ENCODE results near the gene MPO. TPM values are rescaled to one million over a fixed set of nuclear protein-coding genes. Genes with fewer than 3 reads are reported as not detected.

Gene MPO
- total and polyA plus RNA-seq, 2 of the 8 experiments (the other 6 are each of a cell fraction or from before 2014, with no cell fraction given) = 0.06 to 0.74 TPM

DNA sequence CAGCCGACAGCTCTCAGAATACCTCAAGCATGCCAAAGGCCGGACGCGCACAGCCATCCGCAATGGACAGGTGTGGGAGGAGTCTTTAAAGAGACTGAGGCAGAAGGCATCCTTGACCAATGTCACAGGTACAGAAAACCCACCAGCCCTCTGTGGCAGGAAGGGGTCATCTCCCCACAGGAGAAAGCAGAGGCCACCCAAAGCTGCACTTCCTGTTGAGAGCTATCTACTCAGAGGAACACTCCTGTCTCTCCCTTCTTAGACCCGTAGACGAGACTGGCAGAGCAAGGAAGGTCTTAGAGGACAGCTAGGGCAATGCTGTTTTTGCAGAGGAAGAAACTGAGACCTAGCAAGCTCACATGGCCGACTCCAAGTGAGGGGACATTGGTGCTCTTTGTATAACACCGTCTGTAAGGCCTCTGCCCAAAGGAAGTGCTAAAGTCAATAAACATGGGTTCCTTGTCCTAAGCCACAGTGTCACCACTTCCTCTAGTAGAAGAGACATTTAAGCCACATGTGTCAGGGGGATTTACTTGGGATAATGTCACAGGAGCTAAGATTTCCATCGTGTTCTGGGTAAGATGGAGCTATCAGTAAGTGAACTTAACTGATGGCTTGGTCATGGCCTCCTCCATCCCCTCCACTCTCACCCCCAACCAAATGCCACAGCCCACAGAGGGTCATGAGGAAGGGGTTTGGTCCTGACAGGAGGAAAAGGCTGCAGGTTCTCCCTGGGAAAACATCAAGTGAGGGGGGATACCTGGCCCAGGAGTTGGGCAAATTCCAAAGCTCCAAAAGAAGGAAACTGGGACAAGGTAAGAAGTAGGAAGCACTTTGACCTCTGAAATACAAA lies 33.0 kb downstream of the MPO start (continued):
- TF ChIP-seq, protein P1, sequence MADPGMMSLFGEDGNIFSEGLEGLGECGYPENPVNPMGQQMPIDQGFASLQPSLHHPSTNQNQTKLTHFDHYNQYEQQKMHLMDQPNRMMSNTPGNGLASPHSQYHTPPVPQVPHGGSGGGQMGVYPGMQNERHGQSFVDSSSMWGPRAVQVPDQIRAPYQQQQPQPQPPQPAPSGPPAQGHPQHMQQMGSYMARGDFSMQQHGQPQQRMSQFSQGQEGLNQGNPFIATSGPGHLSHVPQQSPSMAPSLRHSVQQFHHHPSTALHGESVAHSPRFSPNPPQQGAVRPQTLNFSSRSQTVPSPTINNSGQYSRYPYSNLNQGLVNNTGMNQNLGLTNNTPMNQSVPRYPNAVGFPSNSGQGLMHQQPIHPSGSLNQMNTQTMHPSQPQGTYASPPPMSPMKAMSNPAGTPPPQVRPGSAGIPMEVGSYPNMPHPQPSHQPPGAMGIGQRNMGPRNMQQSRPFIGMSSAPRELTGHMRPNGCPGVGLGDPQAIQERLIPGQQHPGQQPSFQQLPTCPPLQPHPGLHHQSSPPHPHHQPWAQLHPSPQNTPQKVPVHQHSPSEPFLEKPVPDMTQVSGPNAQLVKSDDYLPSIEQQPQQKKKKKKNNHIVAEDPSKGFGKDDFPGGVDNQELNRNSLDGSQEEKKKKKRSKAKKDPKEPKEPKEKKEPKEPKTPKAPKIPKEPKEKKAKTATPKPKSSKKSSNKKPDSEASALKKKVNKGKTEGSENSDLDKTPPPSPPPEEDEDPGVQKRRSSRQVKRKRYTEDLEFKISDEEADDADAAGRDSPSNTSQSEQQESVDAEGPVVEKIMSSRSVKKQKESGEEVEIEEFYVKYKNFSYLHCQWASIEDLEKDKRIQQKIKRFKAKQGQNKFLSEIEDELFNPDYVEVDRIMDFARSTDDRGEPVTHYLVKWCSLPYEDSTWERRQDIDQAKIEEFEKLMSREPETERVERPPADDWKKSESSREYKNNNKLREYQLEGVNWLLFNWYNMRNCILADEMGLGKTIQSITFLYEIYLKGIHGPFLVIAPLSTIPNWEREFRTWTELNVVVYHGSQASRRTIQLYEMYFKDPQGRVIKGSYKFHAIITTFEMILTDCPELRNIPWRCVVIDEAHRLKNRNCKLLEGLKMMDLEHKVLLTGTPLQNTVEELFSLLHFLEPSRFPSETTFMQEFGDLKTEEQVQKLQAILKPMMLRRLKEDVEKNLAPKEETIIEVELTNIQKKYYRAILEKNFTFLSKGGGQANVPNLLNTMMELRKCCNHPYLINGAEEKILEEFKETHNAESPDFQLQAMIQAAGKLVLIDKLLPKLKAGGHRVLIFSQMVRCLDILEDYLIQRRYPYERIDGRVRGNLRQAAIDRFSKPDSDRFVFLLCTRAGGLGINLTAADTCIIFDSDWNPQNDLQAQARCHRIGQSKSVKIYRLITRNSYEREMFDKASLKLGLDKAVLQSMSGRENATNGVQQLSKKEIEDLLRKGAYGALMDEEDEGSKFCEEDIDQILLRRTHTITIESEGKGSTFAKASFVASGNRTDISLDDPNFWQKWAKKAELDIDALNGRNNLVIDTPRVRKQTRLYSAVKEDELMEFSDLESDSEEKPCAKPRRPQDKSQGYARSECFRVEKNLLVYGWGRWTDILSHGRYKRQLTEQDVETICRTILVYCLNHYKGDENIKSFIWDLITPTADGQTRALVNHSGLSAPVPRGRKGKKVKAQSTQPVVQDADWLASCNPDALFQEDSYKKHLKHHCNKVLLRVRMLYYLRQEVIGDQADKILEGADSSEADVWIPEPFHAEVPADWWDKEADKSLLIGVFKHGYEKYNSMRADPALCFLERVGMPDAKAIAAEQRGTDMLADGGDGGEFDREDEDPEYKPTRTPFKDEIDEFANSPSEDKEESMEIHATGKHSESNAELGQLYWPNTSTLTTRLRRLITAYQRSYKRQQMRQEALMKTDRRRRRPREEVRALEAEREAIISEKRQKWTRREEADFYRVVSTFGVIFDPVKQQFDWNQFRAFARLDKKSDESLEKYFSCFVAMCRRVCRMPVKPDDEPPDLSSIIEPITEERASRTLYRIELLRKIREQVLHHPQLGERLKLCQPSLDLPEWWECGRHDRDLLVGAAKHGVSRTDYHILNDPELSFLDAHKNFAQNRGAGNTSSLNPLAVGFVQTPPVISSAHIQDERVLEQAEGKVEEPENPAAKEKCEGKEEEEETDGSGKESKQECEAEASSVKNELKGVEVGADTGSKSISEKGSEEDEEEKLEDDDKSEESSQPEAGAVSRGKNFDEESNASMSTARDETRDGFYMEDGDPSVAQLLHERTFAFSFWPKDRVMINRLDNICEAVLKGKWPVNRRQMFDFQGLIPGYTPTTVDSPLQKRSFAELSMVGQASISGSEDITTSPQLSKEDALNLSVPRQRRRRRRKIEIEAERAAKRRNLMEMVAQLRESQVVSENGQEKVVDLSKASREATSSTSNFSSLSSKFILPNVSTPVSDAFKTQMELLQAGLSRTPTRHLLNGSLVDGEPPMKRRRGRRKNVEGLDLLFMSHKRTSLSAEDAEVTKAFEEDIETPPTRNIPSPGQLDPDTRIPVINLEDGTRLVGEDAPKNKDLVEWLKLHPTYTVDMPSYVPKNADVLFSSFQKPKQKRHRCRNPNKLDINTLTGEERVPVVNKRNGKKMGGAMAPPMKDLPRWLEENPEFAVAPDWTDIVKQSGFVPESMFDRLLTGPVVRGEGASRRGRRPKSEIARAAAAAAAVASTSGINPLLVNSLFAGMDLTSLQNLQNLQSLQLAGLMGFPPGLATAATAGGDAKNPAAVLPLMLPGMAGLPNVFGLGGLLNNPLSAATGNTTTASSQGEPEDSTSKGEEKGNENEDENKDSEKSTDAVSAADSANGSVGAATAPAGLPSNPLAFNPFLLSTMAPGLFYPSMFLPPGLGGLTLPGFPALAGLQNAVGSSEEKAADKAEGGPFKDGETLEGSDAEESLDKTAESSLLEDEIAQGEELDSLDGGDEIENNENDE (IDR thresholded peaks at IDR 0.05; ENCODE audit: insufficient replicate concordance, low read length) = no peak
- TF ChIP-seq RBBP5 (IDR thresholded peaks at IDR 0.05; ENCODE audit: borderline replicate concordance, low read depth, low read length) (no peak), SAP30 (IDR thresholded peaks at IDR 0.05; ENCODE audit: insufficient read depth, insufficient replicate concordance, low read length) (no peak), CBX5 (IDR thresholded peaks at IDR 0.05; ENCODE audit: low read depth, low read length) (no peak), TAF7 (optimal IDR thresholded peaks at IDR 0.05; ENCODE audit: borderline replicate concordance, low read depth, low read length) (no peak), CTBP2 (IDR thresholded peaks at IDR 0.05; ENCODE audit: borderline replicate concordance, insufficient read depth, insufficient read length, low read length) (no peak), TEAD4 (IDR thresholded peaks at IDR 0.05; ENCODE audit: low read depth, low read length) (no peak), SP4 (IDR thresholded peaks at IDR 0.05; ENCODE audit: low read length) (no peak), SIN3A (conservative IDR thresholded peaks at IDR 0.05 in 1 of 2, IDR thresholded peaks at IDR 0.05 in 1 of 2; ENCODE audit: low read depth in 1 of 2, low read length in 2 of 2) (no peak)
